WTC11 (cell line): ENCODE data around the gene ADAMTS2.

Experiments
- CREB1 ChIP-seq: sonication (generic); formaldehyde crosslinking; IDR thresholded peaks from 2 replicates; pipeline ENCODE4 v1.8.0; 2023; ENCODE audit warnings: mild to moderate bottlenecking, missing genetic modification reagents
- CTCF ChIP-seq: fragments of 200-600 bp; IDR thresholded peaks from 2 replicates; pipeline ENCODE4 v1.8.0; 2022; ENCODE audit warnings: antibody characterized with exemption
- EMX1 ChIP-seq: fragments of 250-450 bp; sonication (Bioruptor Pico); IDR thresholded peaks from 2 replicates; pipeline ENCODE4 v1.8.0; 2021; ENCODE audit warnings: mild to moderate bottlenecking
- NR3C1 ChIP-seq: sonication (generic); formaldehyde crosslinking; conservative IDR thresholded peaks from 2 replicates; pipeline ENCODE4 v1.8.1; 2023; ENCODE audit warnings: low read depth, mild to moderate bottlenecking, missing genetic modification reagents
- SMAD4 ChIP-seq: sonication (generic); formaldehyde crosslinking; IDR thresholded peaks from 2 replicates; pipeline ENCODE4 v1.8.0; 2022; ENCODE audit warnings: mild to moderate bottlenecking, missing genetic modification reagents

GRCh38 chr5:179196405-179197079 lies 148.7 kb downstream of the ADAMTS2 start:
- TF ChIP-seq CTCF (no peak), CREB1 (CRISPR knock-in tag) (no peak), EMX1 (CRISPR knock-in tag) (no peak), NR3C1 (CRISPR knock-in tag) (no peak), SMAD4 (no peak)
